AG10803 (cell line): ENCODE results near the gene RIF1.

Experiments
- DNase-seq: peaks from one replicate; pipeline ENCODE4 v3.0.0; 2010; ENCODE audit warnings: low read depth
- H3K4me3 ChIP-seq: 2 replicates; pipeline ENCODE4 v1.5.1; 2011; ENCODE audit warnings: mild to moderate bottlenecking, low read length, control low read depth
- TF ChIP-seq, protein P1 (sequence below): conservative IDR thresholded peaks from 2 replicates; pipeline ENCODE4 v1.5.1; 2011; ENCODE audit warnings: mild to moderate bottlenecking, low read length, control low read depth, inconsistent platforms

Gene RIF1

DNA sequence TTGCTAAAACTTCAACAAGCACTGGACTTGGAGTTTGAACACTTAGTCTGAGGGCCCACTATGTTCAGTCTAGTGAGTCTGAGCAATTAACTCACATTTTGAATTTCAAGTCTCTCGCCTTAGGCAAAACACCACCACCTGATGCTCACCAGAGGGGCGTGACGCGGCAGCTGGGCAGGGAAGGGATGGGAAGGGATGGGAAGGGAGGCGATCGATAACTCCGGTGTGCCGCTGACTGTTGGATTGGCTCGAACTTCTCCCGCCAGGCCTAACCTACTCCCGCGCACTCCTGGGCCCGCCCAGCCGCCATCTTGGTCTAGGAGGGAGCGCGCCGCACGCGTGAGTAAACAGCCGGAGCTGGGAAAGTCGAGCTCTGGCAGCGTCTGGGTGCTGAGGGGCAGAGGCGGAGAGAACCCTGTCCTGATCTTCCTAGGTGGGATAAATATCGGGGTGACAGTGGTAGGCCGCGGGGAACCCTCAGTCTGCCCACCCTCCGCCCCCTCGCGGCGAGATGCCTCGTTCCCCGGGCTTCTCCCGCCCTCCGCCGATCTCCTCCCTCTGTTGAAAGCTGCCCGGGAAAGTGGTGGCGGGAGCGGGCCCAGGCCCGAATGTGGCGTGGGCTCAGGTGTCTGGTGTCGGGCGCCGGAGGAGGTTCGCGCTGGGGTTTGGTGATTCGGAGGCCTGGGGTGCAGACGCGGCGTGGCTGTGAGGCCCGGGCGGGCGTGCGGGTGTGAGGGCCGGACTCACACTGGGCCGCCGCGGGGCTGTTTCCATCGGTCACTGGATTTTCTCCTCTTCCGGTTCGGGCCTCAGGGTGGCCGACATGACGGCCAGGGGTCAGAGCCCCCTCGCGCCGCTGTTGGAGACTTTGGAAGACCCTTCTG lies at the start of gene RIF1:
RIF1 (plus strand) TSS at position 302 of the 884 bp plus-strand sequence; CDS start at position 824, 522 bp downstream.
- peak within 1 kb of the TSS; percentile 98 for H3K4me3 ChIP-seq
- peak; percentile 92 for DNase-seq
- TF ChIP-seq, protein P1, sequence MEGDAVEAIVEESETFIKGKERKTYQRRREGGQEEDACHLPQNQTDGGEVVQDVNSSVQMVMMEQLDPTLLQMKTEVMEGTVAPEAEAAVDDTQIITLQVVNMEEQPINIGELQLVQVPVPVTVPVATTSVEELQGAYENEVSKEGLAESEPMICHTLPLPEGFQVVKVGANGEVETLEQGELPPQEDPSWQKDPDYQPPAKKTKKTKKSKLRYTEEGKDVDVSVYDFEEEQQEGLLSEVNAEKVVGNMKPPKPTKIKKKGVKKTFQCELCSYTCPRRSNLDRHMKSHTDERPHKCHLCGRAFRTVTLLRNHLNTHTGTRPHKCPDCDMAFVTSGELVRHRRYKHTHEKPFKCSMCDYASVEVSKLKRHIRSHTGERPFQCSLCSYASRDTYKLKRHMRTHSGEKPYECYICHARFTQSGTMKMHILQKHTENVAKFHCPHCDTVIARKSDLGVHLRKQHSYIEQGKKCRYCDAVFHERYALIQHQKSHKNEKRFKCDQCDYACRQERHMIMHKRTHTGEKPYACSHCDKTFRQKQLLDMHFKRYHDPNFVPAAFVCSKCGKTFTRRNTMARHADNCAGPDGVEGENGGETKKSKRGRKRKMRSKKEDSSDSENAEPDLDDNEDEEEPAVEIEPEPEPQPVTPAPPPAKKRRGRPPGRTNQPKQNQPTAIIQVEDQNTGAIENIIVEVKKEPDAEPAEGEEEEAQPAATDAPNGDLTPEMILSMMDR = peak; percentile 69

DNA sequence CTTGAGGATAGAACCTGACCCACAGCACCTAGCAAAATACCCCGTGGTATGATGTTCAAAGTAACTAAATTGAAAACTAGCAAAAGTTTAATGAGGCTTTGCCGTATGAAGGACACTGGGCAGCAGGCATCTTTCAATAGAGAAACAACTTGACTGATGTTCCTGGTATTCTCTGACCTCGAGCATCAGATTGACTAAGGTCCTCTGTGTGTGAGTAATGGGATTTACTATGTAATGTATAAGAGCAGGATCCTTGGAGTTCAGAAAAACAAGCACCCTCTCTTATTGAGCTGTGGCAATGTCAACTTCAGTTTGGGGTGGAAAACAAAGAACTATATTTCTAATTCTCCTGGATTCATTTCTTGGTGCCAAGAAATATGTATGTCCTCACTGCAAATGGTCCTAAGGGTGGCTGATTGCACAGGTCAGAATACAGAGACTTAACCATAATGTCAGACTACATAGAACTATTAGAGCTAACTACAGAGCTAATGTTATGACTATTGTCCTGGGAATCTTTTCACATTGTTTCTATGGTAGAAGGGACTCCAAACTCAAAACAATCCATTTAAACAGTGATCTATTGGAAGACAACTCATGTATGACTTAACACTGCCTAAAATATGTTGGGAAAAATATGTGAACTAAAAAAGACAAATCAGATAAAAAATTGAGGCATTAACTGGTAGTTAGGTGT lies 47.9 kb upstream of the RIF1 start:
- DNase-seq = peak; percentile 77
- TF ChIP-seq, protein P1 = no peak
- H3K4me3 ChIP-seq = no peak overlapping the region

- H3K4me3 ChIP-seq = no peak overlapping the region
- TF ChIP-seq, protein P1 = no peak
- peak; percentile 50 for DNase-seq
Measured at GRCh38 chr2:151363709-151364108, 46.0 kb upstream of the RIF1 start.

DNA sequence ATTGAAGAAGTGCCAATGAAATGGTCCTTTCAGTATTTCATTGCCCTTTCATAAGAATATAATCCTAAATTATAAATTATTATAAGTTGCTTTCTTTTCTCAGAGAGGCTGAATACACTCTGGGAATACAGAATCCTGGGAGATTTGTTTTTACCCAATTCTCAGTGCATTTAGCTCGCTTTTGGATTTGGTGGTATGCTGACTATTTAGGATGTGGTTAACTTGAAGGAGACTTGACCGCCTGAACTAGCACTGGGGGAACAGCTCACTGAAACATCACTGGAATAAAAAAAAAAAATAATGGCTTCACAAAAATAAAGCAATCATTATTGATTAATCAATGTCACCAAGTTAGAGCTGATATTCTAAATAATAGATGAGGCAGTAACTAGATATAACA lies 42.1 kb upstream of the RIF1 start:
- TF ChIP-seq, protein P1 = no peak
- peak; percentile 67 for DNase-seq
- no peak overlapping the region for H3K4me3 ChIP-seq

DNA sequence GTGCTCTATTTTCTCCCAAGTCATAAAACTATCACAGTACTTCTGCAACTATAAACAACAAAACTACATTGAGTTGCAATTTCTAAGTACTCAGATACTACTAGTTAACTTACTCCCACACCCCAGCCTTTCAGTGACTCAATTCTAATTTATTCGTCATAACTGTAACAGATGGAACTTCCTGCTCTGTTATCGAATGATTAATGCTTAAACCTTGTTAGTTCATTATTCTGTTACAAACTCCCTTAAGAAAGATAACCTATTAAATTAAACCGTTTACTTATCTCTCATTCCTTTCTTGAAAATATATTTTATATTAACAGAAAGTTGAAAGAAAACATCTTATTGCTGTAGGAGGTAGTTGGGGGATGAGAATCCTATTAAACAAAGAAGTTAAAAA lies 35.3 kb upstream of the RIF1 start:
- TF ChIP-seq, protein P1 = no peak
- no peak overlapping the region for H3K4me3 ChIP-seq
- DNase-seq = peak; percentile 71

- DNase-seq = no peak
- no peak overlapping the region for H3K4me3 ChIP-seq
- TF ChIP-seq, protein P1 = no peak
Measured at GRCh38 chr2:151379169-151379568, 30.5 kb upstream of the RIF1 start.
